Measurements from ENCODE around the gene GPC6. TPM values are rescaled to one million over a fixed set of nuclear protein-coding genes. Genes with fewer than 3 reads are reported as not detected.

Gene GPC6
- total and polyA plus RNA-seq, 2 experiments from 2014 or later = 14.4 to 43.3 TPM

GRCh38 chr13:93965587-93965986, 739.0 kb downstream of the GPC6 start:
- TF ChIP-seq CTCF (IDR thresholded peaks at IDR 0.05; ENCODE audit: low read depth, low read length) = no peak
- DNase-seq (ENCODE audit: low read depth in 1 of 2, low spot score in 1 of 2) = no peak
- no peak overlapping the region for H3K4me3 ChIP-seq
- H3K27ac ChIP-seq = no peak overlapping the region
- H3K36me3 ChIP-seq = no peaks in the 10 kb centered on the region
- H3K27me3 ChIP-seq = no peaks in the 10 kb centered on the region
- H3K4me1 ChIP-seq (ENCODE audit: low read depth) = no peaks in the 10 kb centered on the region
- no peaks in the 10 kb centered on the region for H3K9me3 ChIP-seq (ENCODE audit: low read depth)

- H3K27me3 ChIP-seq = no peaks in the 10 kb centered on the region
- H3K36me3 ChIP-seq = no peaks in the 10 kb centered on the region
- no peak for DNase-seq (ENCODE audit: low read depth in 1 of 2, low spot score in 1 of 2)
- TF ChIP-seq CTCF (IDR thresholded peaks at IDR 0.05; ENCODE audit: low read depth, low read length) = no peak
- no peak overlapping the region for H3K27ac ChIP-seq
- no peaks in the 10 kb centered on the region for H3K4me1 ChIP-seq (ENCODE audit: low read depth)
- no peaks in the 10 kb centered on the region for H3K9me3 ChIP-seq (ENCODE audit: low read depth)
- no peak overlapping the region for H3K4me3 ChIP-seq
Observed at GRCh38 chr13:93966267-93966936, 739.8 kb downstream of the GPC6 start.

DNA sequence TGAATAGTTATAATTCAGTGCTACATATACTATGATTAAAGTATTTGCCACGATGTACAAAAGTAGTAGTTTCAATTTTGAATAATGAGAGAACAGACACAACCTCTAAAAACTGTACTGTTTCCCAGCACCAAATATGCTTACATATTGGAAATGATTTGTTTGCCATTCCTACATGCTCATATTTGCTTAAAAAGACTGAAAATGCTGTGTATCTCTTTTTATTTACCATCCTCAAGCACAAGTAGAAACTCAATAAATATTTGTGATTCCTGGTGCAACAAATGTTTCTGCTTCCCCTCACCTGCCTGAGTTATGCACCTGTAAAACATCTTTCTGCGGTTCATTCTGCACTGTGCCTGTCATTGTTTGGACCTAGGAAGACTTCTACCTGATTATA, 740.7 kb downstream of the GPC6 start:
- TF ChIP-seq CTCF (IDR thresholded peaks at IDR 0.05; ENCODE audit: low read depth, low read length) = no peak
- Histone ChIP-seq H3K4me3 (no peak overlapping the region), H3K4me1 (ENCODE audit: low read depth) (no peaks in the 10 kb centered on the region), H3K27ac (no peak overlapping the region), H3K9me3 (ENCODE audit: low read depth) (no peaks in the 10 kb centered on the region), H3K27me3 (no peaks in the 10 kb centered on the region), H3K36me3 (no peaks in the 10 kb centered on the region)
- DNase-seq (ENCODE audit: low read depth in 1 of 2, low spot score in 1 of 2) = no peak

GRCh38 chr13:93975242-93975641, 748.6 kb downstream of the GPC6 start:
- H3K4me1 ChIP-seq (ENCODE audit: low read depth) = no peaks in the 10 kb centered on the region
- DNase-seq (ENCODE audit: low read depth in 1 of 2, low spot score in 1 of 2) = no peak
- H3K27me3 ChIP-seq = no peaks in the 10 kb centered on the region
- H3K4me3 ChIP-seq = no peak overlapping the region
- no peaks in the 10 kb centered on the region for H3K36me3 ChIP-seq
- no peaks in the 10 kb centered on the region for H3K9me3 ChIP-seq (ENCODE audit: low read depth)
- H3K27ac ChIP-seq = no peak overlapping the region
- no peak for TF ChIP-seq CTCF (IDR thresholded peaks at IDR 0.05; ENCODE audit: low read depth, low read length)

- H3K27me3 ChIP-seq = no peaks in the 10 kb centered on the region
- H3K27ac ChIP-seq = no peak overlapping the region
- no peaks in the 10 kb centered on the region for H3K4me1 ChIP-seq (ENCODE audit: low read depth)
- TF ChIP-seq CTCF (IDR thresholded peaks at IDR 0.05; ENCODE audit: low read depth, low read length) = no peak
- no peaks in the 10 kb centered on the region for H3K9me3 ChIP-seq (ENCODE audit: low read depth)
- DNase-seq (ENCODE audit: low read depth in 1 of 2, low spot score in 1 of 2) = peak in 1 of 2 donors; percentile 12
- no peak overlapping the region for H3K4me3 ChIP-seq
- no peaks in the 10 kb centered on the region for H3K36me3 ChIP-seq
Observed at GRCh38 chr13:93976528-93976927, 749.9 kb downstream of the GPC6 start.
